HL-60/S4 (cell line): ENCODE results near the gene PTPRN2.

Source experiments
- in situ Hi-C: fragments of 300-500 bp; cut with MboI; formaldehyde crosslinking; loops from 2 replicates; pipeline ENCODE4 v1.14.3; 2022; ENCODE audit warnings: low sequenced_read_pairs

PTPRN2 gene

GRCh38 chr7:158133057-158133456 is 454.6 kb downstream of the PTPRN2 start:
- in situ Hi-C loops = no loop called here

GRCh38 chr7:158130023-158130409 is 457.6 kb downstream of the PTPRN2 start:
- in situ Hi-C loops = no loop called here

- in situ Hi-C loops = no loop called here
Measured at GRCh38 chr7:158129037-158130022, 458.3 kb downstream of the PTPRN2 start.

GRCh38 chr7:158128572-158128971 is 459.1 kb downstream of the PTPRN2 start:
- in situ Hi-C loops = no loop called here

- in situ Hi-C loops = no loop called here
Measured at GRCh38 chr7:158127241-158127640, 460.4 kb downstream of the PTPRN2 start.

- in situ Hi-C loops = no loop called here
Measured at GRCh38 chr7:158126661-158127060, 461.0 kb downstream of the PTPRN2 start.

- in situ Hi-C loops = no loop called here
Measured at GRCh38 chr7:158125721-158126120, 461.9 kb downstream of the PTPRN2 start.

- in situ Hi-C loops = no loop called here
Measured at GRCh38 chr7:158125091-158125490, 462.5 kb downstream of the PTPRN2 start.

GRCh38 chr7:158124671-158125079 is 462.9 kb downstream of the PTPRN2 start:
- in situ Hi-C loops = no loop called here

- in situ Hi-C loops = no loop called here
Measured at GRCh38 chr7:158123753-158124152, 463.9 kb downstream of the PTPRN2 start.

- in situ Hi-C loops = no loop called here
Measured at GRCh38 chr7:158123214-158123613, 464.4 kb downstream of the PTPRN2 start.

GRCh38 chr7:158121441-158122045 is 466.1 kb downstream of the PTPRN2 start:
- in situ Hi-C loops = no loop called here

- in situ Hi-C loops = no loop called here
Measured at GRCh38 chr7:158120716-158121115, 466.9 kb downstream of the PTPRN2 start.

- in situ Hi-C loops = no loop called here
Measured at GRCh38 chr7:158120316-158120715, 467.3 kb downstream of the PTPRN2 start.

GRCh38 chr7:158117341-158118222 is 470.0 kb downstream of the PTPRN2 start:
- in situ Hi-C loops = no loop called here

GRCh38 chr7:158116235-158116634 is 471.4 kb downstream of the PTPRN2 start:
- in situ Hi-C loops = no loop called here

- in situ Hi-C loops = no loop called here
Measured at GRCh38 chr7:158114056-158114850, 473.4 kb downstream of the PTPRN2 start.

GRCh38 chr7:158113321-158114025 is 474.1 kb downstream of the PTPRN2 start:
- in situ Hi-C loops = no loop called here

- in situ Hi-C loops = no loop called here
Measured at GRCh38 chr7:158112571-158113320, 474.9 kb downstream of the PTPRN2 start.
